Stimulated activated CD4-positive, alpha-beta T cell treated with anti-CD3 and anti-CD28 coated beads, Interleukin-1b, Interleukin-23, amount 100 ng/mL, for 24 hours (primary cell): ENCODE data around the gene MAD1L1.
"Not testable (repeated sequence)": the region's sequence is repeated elsewhere in the genome, so short reads cannot be mapped to it uniquely, and the experiment has no call there.

Source experiments
- DNase-seq, 4 experiments: peaks; one replicate each; pipeline ENCODE4 v3.0.0-alpha.2; 2020; ENCODE audit warnings: low read depth in 4 of 4, low spot score in 1 of 4

MAD1L1 gene

DNA sequence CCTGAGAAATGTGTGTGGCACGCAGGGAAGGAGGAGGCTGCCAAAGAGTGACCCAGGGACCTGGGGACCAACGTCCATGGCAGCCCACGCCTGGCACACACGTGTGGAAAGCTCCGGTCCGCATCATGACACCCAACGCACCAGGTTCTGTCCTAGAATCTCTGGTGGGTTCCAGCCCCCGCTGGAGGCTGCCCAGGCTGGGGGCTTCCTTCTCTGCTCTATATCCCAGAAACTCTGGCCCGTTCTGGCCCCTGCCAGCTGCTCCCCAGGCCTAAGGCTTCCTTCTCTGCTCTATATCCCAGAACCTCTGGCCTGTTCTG, 300.8 kb downstream of the MAD1L1 start:
- DNase-seq = no peak

DNA sequence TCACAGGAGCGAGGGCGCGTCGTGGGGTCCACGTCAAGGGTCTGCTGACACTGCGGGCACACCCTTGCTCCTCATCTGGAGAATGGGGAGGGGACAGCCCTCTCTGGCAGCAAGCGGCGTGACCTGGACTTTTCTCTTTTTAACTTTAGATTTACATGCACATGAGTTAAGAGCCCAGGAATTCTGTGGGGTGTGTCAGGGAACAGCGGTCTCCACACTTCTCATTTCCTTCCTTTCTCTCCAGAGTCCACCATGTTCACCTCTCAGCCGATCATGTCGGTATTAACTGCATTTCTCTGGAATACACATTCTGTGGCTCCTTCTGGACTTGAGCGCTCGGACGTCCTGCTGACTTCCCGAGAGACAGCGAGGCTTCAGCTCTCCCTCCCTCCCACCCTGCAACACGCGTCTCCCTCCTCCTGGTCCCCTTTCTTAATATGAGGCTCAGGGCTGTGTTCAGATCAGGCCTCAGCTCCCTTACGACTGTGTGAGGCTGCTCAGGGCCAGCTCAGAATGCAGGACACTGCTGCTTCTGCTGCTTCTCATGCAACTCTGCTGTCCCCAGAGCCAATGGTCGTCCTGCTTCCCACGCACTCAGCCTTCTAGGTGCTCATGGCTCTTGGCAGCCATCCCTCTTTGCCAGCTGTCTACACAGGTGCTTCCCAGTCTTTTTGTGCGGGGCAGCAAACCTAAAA, 301.3 kb downstream of the MAD1L1 start:
- no peak for DNase-seq

DNA sequence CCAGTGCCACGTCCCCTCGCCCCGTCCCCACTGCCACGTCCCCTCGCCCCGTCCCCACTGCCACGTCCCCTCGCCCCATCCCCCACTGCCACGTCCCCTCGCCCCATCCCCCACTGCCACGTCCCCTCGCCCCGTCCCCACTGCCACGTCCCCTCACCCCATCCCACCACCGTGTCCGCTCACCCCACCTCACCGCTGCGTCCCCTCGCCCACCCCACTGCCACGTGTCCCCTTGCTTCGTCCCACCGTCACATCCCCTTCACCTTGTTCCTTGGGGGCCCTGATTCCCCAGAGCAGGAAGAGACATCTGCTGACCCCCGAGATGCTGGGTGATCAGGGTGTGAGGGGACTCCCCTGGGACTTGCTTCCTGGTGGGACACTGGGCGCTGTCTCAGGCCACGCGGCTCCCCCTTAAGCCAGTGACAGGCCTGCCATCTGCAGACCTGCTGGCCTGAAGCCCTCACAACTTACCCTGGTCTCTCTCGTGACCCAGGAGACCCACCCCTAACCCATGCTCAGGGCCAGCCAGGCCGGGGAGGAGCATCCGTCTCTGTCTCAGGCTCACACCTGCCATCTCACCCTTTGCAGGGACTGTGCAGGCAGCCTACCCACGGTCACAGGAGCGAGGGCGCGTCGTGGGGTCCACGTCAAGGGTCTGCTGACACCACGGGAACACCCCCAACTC, 302.2 kb downstream of the MAD1L1 start:
- DNase-seq = no peak

DNA sequence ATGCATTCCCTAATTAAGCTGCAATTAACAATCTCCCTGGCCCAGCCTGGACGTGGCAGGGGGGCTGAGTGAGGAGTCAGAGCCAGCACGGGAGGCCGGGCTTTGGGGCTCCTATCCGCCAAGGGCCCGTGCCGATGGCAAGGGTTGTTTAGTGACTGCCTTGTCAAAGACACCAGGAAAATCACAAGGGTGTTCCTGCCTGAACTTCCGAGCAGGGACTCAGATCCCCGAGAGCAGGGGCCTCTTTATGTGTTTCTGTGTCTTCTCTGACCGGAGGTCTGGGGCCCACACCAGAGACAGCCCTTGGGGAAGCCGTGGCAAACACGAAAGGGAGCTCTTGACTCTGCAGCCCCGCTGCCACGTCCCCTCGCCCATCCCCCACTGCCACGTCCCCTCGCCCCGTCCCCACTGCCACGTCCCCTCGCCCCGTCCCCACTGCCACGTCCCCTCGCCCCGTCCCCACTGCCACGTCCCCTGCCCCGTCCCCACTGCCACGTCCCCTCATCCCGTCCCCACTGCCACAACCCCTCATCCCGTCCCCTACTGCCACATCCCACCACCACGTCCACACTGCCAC, 303.3 kb downstream of the MAD1L1 start:
- DNase-seq = not testable (repeated sequence)

DNA sequence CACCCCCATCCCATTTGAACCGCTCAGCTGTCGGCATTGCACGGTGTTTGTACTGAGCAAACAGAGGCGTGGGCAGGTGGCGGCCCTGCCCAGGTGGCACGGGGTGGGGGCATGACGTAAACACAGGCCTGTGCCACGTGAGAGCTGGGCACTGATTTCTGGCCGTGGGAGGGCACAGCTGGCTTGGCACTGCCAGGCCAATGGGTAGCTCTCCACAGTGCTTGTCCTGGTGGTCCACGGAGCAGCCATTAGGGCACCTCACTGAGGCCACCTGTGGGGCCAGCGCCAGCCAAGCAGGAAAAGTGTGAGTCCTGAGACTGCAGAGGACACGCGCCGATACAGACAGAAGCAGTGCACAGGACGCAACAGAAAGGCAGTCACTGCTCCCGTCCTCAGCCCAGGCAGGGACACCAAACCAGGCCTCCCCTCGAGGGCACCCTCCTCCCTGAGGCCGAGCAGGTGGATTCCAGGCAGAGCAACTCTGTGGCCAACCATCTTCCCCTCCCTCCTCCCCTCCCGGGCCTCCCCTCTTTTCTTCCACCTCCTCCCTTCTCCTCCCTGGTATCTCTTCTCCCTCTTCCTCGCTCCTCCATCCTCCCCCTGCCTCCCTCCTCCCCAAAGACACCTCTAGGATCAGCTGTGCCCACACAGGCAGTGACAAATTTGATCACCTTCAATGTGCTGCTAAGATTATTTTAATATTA, 303.9 kb downstream of the MAD1L1 start:
- no peak for DNase-seq

DNA sequence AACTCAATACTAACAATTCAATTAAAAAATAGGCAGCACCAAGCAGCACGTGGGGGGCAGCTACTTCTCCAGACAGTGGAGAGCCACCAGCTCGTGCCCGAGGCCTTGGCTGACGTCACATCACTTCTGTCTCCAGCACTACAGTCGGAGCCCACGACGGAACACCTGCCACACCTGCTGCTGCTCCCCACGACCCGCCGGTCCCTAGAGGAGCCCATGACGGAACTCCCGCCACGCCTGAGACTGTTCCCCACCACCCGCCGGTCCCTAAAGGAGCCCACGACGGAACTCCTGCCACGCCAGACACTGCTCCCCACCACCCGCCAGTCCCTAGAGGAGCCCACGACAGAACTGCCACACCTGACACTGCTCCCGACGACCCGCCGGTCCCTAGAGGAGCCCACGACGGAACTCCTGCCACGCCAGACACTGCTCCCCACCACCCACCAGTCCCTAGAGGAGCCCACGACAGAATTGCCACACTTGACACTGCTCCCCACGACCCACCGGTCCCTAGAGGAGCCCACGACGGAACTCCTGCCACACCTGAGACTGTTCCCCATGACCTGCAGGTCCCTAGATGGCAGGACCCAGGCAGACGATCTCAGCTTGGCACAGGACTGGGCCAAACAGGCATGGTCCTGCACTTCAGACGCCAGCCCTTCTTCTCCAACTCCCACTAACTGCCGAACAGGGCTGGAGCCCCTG, 304.7 kb downstream of the MAD1L1 start:
- no peak for DNase-seq

DNA sequence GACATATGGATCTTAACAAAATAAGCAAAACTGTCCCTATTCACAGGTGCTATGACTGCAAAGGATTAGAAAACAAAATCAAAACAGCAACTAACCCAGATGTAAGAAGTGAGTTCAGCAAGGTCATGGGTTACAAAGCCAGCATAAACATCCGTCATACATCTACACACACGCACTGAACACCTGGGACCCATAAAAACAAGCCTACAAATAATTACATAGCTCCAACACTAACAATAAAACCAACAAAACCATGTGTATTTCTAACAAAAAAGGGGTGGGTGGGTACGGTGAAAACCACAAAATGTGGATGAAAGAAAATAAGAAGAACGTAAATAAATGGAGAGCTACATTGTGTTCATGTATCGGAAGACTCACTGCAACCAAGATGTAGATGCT, 305.8 kb downstream of the MAD1L1 start:
- no peak for DNase-seq

DNA sequence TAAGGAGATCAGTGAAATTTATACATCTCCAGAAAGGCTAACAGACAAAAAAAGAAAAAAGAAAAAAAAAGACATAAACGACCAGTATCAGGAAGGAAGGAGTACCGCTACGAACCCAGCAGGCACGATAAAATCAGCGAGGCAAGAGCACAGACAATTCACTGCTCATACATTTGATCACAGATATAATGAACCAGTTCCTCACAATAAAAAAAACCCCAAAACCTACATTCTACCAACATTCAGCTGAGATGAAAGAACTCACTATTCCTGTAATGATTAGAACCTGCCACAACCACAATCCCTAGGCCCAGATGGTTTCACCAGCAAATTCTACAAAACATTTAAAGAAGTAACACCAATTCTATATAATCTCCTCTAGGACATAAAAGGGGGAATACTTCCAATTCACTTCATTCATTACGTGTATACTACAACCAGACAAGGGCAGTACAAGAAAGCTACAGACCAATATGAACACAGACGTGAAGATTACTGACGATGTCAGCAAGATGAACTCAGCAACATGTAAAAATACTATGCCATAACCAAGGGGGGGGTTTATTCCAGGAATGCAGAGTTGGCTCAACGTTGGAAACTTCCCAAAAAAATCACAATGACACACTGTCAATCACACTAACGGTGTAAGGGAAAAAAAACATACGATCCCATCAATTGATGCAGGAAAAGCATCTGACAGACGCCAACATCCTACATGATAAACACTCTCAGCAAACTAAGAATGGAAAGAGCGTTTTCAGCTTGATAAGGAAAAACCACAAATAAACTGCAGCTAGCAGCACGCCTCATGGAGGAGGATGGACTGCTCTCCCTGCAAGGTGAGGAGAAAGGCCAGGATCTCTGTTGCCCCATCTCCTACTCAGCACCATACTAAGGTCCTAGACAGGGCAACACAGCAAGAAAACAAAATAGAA, 306.5 kb downstream of the MAD1L1 start:
- peak in 1 of 4 experiments; percentile 4 for DNase-seq

DNA sequence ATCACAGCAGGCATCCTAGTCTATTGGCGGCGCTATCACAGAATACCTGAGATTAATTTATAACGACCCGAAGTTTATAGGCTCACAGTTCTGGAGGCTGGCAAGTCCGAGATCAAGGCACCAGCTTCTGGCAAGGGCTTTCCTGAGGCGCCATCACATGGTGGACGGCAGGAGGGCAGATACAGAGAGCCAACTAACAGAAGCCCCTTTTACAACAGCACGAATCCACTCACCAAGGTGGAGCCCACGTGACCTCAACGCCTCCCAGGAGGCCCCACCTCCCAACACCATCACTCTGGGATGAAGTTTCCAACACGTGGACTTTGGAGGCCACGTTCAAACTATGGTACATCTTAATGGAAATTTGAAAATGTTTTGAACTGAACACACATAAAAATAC, 307.4 kb downstream of the MAD1L1 start:
- DNase-seq = no peak

DNA sequence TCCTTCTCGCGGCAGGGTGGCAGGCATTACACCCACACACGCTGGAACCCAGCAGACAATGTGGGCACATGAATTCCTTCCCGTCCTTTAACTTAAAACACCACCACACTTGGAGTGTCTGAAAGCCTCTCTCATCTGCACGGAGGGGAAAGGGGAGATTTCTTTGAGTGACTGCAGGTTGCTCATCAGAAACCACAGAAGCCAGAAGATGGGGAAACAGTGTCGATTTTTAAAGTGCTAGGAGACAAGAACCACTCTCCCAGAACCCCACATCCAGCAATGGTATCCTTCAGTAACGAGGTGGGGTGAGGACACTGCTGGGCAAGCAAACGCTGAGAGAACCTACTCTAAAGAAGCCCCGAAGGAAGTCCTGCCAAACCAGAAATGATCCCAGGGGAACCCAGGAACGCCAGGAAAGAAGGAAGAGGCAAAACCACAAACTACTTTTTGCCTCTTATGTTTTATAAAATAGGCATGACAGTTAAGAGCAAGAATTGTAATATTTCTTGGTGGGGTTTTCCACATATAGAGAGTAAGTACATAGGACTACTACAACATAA, 308.4 kb downstream of the MAD1L1 start:
- no peak for DNase-seq

DNA sequence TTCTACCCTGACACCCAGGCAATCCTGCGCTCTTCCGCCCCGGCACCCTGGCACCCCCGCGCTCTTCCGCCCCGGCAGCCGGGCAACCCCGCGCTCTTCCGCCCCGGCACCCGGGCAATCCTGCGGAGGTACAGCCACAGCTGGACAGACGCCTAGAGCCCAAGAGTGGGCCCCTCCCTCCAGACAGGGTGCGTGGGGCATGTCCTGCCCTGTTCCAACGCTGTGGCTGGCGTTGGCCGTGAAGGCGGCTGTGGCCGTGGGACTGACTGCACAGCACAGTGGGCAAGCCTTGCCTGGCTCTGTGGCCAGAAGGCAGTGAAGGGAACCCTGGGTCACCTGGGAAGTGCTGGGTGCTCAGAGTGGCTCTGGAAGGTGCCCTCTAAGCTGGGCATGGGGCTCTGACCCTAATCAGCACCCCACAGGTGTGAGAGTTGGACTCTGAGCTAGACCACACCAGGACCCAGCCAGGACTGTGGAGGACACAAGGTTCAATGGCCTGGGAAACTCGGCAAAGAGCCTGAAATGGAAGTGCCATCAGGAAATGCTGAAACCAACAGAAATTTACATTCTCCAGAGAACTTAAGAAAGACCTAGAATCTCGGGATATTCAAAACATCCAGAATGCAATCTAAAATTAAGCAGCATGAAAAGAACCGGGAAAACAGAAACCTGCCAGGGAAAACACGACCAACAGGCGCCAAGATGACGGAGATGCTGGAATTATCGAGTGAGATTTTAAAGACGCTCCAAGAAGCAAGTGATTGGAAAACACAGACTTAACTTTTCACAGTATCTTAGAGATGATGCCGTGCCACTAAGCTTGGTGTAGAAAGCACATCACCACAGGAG, 309.1 kb downstream of the MAD1L1 start:
- DNase-seq = no peak

DNA sequence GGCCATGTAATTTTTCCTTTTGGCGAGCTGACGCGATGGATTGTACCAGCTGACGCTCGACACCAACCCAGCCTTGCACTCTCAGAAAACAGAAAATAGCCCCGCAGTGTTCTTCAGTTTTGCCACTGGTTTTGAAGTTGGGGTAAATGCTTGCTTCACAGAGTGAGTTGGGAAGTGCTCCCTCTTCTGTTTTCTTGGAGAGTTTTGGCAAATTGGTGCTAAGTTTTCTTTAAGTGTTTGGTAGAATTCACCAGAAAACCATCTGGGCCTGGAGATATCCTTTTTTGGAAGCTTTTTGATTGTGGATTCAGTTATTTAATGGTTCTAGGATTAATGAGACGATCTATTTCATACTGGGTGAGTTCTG, 309.9 kb downstream of the MAD1L1 start:
- no peak for DNase-seq

DNA sequence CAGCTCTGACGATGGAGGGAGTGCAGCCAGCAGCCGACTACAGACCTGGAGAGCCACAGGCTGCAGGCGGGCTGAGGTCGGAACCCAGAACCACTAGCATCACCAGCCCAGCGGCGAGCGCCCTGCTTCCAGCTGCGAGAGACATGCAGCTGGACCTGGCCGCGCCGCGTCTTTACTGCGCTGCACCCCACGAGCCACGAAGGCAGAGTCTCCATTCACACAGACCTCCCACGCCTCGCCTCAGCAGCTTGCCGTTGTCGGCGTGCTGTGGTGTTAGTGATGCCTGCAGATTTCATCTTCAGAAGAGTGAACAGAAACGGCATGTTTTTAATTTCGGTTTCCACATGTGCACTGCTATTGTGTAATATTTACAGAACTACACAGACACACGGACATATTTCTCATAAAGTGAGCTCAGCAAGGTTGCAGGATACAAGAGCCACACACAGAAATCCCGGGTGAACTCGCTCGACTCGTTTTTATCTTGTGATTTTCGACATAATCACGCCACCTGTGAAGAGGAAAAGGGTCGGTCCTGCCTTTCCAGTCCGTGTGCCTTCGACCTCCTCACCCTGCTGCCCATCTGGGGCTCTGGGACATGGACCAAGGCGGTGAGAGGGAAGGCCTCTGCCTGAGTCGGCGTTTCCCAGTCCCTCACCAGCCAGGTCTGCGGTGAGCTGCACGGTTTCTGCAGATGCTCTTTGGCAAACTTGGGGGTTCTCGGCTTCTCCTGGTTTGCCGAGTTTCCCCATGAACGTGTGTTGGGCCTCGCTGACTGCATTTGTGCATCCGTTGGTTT, 310.5 kb downstream of the MAD1L1 start:
- peak in 2 of 4 experiments; percentile 31 to 55 for DNase-seq

DNA sequence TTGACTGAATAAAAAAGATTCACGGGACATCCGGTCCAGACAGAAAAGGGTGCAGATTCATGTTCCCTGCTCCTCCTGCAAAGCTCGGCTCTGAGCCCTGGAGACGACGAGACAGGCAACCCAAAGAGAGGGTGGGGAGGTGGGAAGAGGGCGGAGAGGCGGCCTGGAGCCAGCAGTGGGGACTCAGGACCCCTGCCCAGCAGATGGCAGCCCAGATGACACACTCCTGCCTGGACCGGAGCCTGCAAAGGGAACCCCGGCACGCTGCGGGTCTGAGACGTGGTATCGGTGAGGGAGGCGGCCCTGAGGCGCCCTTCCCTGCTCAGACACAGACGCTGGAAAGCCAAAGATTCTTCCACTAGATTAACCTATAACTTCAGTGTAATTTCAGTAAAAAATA, 311.9 kb downstream of the MAD1L1 start:
- no peak for DNase-seq

DNA sequence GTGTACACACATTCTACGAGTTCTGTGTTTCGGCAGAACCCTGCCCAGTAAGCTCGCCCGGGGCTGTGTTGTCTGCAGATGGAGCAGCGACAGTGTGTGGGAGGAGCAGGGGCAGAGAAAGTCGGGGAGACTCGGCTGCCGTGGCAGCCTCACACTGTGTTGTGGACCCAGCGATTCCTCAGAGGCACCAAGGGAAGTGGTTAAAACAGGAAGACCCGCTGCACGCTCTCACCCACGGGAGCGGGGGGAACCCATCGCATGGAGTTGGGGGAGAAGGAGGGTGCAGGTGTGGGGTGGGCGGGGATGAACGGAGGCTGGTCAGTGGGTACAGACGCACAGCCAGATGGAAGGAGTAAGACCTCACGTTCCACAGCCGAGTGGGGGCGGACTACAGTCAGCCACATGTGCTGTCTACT, 312.5 kb downstream of the MAD1L1 start:
- peak in 1 of 4 experiments; percentile 11 for DNase-seq

DNA sequence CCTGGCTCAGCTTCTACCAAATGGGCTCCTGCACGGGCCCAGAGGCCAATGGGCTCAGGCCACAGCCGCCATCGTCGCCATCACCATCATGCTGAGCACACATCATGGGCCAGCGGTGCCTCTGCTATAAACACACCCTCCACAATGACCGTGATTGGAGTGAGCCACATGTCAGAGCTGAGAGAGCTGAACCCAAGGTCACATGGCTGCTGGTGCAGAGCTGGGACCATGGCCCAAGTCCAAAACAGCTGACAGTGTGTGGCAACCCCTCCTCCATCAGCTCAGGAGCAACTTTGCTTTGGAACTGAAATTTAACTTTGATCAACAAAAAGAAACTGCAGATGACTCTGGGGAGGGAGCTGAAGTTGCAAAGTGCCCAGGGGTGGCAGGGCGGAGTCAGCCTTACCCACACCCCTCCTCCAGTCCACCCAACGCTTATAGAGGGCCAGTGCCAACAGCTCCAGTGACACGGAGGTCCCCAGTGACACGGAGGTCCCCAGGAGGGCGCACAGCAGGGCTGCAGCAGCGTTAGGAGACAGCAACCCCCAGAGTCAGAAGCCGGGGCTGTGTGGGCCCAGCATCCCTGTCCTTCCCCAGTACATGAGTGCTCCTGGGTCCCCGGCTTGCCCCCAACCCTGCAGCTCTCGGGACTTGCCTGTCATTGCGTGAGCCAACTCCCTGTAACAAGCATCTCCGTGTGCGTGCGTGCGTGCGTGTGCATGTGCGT, 313.0 kb downstream of the MAD1L1 start:
- DNase-seq = no peak

DNA sequence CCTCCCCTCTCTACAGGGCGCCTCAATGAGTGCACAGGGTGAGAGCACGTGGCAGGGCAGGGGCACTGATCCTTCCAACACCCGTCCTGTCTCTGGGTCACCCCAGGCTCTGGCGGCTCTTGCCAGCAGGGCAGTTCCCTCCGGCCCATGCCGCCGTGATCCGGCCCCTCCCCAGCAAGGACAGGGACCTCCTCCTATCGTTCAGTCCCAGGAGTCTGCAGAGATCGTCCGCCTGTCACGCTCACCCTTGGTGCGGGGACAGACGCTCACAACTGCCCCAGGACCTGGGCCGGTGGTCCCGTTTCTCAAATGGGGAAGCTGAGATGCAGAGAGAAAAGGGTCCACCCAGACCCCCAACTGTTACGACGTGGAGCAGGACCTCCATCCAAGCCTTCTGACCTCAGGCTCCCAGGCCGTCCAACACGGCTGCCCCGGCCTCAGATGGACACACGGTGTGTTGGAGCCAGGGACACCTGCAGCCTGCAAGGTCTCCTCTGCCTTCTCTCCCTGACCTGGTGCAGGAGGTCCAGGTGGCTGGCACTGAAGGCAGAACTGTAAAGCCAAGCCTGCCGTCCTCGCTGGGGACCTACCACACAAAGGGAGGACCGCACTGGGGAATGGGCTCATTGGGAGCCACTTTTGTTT, 313.7 kb downstream of the MAD1L1 start:
- no peak for DNase-seq
